Measurements from ENCODE around the gene TRAK1.

Gene TRAK1

DNA sequence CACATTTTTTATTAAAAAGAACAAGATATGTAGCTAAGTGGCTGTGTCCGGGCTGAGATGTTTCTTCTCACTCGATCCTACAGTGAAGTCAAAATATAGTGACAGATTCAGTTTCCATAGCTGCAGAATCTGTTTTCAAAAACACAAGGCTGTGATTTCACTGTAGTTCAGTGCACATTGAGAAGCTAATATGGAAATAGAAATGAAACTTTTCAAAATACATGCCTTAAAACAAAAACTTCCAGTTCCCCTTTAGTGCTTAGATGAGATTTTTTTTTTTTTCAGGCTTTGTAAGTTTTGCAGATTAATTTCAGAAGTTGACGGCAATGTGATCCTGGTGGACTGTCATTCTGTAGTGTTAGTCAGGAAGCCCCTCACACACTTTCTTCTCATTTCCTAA, 23.8 kb upstream of the TRAK1 start:
- no peak for DNase-seq

DNA sequence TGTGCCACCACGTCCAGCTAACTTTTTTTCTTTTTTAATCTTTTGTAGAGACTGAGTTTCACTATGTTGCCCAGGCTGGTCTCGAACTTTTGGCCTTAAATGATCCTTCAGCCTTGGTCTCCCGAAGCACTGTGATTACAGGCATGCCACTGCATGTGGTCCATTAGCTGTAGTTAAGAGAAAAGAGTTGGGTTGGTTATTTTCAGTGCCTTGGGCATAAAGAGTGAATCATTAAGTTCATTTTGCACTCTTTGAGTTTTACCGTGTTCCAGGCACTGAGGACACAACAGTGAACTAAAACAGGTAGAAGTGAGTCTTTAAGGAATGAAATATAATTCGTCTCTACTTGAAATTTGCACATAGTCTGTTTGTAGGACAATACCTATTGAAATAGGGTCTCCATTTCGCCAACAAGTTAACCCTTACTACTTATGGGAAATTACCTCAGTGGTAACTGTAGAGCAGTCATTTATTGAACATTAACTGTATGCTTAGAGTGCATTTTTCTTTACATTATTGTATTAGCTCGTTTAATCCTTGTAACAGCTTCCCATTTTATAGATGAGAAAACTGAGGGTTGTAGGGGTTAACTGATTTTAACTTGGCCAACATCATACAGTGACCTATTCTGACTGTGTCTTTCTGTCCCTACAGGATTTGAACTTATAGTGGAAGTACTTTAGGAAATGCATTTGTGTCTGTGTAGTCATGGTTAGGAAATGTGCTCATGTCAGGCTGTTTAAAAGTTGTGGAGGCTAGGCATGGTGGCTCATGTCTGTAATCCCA, 22.7 kb upstream of the TRAK1 start:
- DNase-seq, result no peak

DNA sequence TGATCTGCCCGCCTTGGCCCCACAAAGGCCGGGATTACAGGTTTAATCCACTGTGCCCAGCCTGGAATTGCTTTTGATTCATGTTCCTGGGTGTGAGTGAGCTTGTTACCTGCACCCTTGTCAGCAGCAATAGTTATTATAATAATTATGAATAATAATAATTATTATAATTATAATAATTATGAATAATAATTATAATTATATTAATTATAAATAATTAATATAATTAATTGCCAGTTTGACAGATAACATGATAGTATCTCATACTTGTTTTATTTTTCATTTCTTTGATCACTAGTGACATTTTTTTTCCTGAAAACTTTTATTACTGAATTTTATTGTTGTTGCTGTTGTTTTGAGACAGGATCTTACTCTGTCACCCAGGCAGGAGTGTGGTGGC, 21.1 kb upstream of the TRAK1 start:
- no peak for DNase-seq

DNA sequence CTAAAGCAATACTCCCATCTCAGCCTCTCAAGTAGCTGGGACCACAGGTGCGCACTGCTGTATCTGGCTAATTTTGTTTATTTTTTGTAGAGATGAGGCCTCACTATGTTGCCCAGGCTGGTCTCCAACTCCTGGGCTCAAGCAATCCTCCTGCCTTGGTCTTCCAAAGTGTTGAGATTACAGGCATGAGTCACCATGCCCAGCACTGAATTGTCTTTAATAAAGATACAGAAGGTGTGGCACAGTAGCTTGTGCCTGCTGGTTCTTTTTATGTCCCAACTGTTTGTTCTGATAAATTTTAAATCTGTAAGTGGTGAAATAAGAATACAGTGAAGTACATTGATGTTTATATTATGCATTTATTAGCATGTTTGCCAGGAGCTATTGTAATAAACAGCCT, 20.6 kb upstream of the TRAK1 start:
- no peak for DNase-seq

DNA sequence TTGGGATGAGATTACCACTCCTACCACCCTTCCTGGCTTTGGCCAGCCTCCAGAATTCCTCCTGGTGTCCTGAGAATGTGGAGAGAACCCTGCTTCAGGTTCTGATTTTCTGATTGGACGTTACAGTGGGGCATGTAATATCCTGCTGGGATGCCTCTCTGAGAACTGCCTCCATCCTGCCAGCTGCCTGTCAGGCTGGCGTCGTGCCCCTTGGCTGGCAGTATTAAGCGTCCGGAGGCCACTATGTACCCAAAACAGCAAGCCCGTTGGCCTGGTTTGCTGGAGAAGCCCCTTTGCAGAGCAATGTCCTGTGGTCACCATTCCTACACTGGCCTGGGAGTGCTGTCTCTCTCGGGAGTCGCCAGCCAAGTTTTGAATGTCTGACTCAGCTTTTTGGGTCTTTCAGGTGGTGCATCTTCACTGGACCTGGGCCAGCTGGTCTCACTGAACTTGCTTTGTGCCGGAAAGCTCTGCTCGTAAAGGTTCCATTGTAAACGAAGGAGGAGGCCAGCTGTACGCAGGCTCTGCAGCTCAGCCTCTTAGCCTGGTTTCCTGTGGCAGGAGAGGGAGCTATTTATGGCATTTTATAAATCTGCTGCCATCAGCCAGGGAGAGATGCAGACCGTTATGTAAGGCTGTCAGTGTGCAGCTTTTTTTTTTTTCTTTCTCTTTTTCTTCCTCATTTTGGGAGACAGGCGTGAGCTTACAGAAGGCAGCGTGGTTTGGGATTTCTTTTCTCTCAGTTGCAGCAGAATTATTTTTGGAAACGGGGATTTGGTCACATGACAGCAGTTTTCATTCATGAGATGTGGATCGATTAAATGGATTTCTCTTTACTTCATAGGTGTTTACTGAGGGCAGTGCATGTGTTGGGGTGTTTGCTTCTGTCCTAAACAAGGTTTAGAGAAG, 19.0 kb upstream of the TRAK1 start:
- DNase-seq, result peak; percentile 85

DNA sequence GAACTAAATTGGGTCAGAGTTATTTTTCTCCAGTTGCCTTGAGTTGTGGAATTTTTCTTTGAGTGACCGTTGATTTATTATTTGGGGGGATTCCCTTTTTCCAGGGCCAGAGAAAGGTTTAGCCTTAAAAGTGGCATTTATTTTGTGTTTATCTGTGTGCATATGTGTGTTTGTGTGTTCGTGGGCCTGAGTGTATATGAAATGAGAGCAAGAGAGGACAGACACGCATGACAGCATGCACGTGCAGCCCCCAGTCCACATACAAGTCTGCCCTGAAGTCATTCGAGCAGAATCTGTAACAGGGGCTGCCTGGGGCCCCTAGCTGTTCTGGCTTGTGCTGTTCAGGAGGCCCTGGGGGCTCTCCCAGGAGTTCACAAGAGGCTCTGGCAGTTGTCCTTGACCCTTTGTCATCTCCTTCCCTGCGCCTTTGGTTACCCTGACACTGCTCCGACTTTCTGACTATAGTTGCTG, 18.3 kb upstream of the TRAK1 start:
- no peak for DNase-seq

DNA sequence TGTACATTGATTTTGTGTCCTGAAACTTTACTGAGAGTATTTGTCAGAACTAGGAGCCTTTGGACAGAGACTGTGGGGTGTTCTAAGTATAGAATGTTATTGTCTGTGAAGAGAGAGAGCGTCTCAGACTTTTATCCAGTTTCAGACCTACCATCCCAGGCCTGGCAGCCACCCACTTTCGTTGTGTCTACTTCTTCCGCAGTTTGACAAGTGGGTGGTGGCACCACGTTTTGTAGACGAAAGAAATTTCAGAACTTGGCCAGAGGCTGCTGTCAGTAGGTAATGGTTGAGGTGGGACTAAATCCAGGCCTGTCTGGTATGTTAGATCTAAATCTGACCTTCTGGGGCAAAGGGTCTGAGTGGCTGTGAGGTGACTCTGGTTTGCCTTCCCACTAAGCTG, 13.4 kb upstream of the TRAK1 start:
- no peak for DNase-seq

DNA sequence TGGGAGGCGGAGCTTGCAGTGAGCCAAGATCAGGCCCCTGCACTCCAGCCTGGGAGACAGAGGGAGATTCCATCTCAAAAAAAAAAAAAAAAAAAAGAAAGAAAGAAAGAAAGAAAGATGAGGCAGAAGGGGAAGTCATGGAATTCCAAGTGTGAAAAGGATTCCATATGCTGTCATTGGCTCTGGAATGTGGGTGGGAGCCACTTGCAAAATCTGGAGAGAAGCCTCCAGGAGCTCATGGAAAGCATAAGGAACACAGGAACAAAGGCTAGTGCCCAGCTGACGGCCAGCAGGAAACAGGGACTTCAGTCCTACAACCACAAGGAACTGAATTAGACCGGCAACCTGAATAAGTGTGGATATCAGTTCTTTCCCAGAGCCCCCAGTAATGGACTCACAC, 12.5 kb upstream of the TRAK1 start:
- DNase-seq, result no peak

DNA sequence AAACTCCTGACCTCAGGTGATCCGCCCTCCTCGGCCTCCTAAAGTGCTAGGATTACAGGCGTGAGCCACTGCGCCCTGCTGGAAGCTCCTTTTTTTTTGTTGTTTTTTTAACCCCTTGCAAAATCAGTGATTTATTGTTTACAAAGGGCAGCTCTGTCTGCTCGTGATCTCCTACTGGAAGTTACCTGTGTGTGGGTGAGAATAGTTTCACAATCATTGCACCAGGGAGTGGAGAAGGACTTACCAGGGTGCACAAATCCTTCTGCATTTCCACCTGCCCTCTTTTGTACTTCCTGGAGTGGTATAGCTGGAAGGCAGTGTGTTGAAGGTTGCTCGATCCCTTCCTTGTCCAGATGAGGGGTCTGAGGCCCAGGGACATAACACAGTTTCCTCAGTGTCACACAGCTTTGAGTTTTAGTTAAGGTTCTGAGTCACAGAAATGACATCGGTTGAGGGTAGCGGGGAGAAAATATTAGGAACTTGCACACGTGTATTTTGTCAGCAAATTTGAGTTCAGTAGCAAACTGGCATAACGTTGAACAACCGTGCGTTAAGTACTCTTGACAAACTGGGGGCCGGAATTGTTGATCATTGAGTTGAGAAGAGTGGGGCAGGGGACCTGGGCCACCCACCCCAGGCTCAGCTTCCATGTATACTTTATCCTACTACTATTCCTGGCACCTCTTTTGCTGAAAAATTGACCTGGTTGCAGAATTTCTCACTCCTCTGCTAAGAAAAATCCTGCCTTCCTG, 11.3 kb upstream of the TRAK1 start:
- DNase-seq, result no peak

DNA sequence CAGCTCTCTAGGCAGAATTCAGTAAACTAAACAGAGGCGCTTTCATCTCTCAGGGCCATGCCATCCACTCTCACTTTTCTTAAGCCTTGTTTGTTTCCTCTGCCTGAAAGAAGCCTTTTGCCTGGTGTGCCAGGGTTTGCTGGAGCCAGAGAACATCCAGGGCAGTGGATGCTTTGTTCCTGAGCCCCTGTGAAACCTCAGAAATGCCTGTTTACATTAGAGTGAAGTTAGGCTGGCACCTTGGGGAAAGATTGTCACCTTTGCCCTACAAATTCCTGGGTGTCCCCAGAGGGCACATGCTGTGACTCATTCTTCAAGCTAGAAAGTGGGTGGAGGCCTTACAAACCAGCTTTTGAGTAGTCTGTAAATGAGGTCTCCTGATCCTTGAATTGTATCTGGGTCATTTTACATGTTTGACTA, 10.7 kb upstream of the TRAK1 start:
- DNase-seq, result peak; percentile 78

DNA sequence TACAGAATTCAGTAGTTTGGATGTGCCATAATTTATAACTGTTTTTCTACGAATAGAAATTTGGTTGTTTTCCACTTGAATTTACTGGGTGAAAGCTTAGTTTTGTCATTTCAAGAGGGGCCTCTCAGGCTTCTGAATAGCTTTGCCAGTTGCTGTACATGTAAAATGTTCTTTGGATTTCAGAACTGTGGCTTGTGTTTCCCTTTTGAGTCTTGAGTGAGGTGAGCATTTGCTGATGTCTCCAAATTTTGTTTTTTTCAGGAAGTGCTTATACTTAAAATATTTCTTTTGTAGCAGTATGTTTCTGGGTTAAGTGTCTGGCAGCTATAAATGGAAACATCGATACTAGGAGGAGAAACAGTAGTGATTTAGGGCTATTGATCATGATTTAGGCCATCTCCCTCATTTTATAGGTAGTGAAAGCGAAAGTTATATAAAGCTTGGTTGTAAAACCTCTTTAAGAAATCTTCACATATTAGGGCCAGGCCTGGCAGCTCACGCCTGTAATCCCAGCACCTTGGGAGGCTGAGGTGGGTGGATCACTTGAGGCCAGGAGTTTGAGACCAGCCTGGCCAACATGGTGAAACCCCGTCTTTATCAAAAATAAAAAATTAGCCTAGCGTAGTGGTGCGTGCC, 9.2 kb upstream of the TRAK1 start:
- no peak for DNase-seq

DNA sequence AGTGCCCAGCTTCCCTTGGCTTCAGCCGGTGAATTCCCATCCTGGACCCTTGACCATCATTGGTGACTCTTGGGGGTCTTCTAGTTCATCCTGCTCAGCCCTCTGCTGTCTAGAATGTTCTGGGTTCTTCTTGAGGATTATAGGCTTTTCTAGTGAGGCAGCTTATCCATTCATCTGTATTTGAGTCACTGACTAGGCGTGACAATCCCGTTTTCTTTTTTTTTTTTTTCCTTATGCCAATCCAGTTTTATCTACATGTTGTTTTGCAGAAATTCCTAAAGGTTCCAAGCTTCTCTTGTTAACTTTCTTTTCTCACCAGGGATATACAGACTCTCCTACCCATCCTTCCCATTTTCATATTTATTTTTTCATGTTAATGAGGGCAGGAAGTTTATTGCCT, 6.6 kb upstream of the TRAK1 start:
- no peak for DNase-seq

DNA sequence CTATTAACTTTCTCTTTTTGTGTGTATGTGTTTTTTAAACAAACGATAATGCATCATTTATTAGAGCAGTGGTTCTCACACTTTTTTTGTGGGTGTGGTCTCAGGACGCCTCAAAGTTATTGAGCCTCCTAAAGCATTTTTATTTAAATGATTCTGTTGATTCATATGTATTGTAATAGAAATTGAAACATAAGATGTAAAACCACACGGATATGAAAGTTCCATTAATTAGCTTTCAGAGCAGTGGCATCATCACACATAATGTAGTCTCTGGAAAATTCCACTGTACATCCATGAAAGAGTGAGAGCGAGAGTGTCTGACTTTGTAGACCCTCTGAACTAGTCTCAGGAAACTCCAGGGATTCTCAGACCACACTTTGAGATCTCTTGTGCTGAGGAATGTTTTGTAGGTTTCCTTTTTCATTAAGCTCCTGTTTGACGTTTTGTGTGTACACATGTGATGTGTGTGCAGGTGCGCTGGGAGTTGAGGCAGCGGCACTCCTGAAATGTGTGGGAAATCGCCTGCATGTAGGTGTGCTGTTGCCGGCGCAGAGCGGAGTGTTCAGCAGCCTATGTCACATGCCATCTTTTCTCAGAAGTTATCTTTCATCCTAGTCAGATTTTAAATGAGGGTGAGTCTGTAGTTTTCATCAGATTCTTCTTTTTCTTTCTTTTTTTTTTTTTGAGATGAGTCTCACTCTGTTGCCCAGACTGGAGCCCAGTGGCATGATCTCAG, 5.3 kb upstream of the TRAK1 start:
- DNase-seq, result no peak

DNA sequence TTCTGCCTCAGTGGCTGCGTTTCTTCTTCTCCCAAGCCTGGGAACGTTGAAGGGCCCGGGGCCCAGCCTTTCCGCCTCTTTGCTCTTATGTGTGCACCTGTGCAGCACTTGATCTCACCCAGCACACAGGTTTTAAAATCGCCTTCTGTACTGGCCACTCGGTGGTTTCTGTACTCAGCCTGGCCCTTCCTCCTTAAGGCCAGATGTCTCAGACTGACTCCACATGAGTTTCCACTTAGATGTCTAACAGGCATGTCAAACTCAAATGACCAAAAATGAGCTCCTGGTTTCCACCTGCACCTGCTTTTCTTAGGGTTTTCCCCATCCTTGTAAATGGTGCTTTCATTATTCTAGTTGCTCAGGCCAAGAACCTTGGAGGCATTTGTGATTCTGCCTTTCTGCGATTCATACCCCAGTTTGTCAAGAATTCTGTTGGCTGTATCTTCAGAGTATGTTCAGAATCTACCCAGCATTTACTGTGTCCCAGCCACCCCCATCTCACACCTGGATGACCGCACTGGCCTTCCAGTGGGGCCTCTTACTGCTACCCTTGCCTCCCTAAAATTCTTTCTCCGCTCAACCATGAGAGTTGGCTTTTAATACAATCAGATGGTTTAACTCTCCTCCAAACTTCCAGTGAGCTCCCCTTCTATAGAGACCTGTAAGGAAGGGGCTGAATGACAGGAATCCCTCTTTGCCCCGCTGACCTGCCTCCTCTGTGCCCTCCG, 2.2 kb upstream of the TRAK1 start:
- DNase-seq, result no peak

DNA sequence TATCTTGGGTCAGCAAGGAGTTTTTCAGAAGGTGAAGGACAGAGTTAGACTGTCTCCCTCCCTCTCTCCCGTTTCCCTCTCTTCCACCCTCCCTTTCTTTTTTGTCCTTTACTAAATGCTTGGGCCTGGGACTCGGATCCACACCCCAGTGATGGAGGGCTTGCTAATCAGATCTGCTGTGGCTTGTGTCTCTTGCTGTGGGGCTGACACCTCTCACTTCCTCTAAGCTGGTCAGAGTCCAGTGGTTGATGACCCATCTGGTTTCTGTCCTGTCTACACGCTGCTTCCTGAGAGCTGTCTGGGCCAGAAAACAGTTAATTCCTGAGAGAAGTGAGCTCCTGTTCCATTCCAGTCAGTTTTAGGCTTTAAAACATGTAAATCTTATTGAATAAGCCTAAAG, 849 bp downstream of the TRAK1 start:
- DNase-seq, result no peak

DNA sequence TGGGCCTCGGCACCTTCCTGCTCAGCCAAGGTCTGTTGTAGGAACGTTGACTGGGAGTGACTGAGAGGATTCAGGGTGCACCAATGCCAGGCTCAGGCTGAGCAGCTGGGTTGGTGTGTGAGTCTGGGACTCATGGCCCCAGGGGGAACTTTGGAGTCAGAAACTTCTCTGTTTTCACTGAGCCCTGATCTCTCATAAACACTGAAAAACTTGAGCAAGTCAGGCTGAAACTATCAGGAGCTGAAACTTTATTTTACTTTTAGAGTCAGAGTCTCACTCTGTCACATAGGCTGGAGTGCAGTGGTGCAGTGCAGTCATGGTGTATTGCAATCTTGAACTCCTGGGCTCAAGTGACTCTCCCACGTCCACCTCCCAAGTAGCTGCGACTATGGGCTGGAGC, 3.0 kb downstream of the TRAK1 start:
- no peak for DNase-seq

DNA sequence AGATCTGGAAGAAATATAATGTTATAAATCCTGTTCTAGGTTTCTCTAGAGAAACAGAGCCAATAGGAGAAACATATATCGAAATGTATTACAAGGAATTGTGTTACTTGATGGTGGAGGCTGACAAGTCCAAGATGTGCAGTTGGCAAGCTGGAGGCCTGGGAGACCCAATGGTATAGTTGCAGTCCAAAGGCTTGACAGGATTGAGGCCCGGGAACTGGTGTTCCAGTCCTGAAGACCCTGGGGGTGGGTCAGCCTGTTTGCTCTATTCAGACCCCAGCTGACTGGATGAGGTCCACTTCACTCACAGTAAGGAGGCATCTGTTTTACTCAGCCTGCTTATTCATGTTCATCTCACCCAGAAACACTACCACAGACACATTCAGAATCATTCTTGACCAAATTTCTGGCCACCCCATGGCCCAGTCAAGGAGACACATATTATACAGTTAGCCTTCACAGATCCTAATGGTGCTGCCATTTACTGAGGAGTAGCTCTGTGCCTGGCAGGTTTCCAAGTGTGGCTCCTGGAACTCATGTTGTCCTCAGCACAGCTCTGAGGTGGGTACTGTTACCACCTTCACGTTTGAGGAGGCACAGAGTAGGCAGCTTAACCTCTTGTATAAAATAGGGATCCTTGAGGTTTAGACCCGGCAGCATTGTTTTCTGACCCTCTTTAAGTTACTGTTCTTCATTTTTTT, 3.7 kb downstream of the TRAK1 start:
- no peak for DNase-seq

DNA sequence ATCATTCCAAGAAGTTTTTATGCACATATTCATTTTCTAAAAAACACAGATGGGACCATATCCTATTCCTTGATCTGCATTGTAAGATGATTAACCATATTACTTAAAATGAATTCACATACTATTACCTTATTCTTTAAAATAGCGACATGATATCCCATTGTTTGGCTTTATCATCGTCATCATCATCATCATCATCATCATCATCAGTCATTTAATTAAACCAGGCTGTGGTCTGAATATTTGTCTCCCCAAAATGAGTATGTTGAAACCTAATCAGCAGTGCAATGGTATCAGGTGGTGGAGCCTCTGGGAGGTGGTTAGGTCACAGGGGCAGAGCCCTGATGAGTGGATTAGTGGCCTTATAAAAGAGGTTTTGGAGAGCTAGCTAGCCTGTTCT, 4.4 kb downstream of the TRAK1 start:
- no peak for DNase-seq

DNA sequence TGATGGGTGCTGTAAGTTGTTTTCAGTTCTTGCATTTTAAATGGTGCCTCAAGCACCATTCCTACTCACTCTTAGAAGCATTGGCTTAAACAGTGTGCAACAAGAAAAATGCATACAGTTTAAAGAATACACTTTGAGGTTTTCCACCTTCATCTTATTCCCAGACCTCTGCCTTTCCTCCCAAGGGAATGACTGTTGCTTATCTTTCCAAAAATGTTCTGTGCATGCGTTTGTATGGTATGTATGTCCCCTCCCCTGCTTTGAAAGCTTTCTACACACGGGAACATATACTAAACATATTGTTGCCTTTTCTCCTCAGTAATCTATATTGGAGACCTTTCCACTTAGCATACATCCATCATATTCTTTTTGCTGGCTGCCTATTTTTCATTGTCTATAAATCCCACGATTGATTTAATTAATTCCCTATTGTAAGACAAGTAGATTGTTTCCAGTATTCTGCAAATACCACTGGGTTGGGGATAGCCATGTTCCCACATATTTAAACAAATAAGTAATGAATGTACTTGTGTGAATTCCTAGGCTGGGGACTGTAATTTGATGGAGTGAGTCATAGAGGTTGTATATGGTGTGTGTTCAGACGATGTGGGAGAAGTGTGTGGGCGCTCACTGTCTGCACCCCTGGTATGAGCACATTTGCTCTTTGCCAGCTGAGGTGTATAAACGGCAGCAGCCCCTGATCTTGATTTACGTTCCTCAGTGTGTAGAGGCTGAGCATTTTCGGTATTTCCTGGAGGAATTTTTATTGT, 5.8 kb downstream of the TRAK1 start:
- no peak for DNase-seq

DNA sequence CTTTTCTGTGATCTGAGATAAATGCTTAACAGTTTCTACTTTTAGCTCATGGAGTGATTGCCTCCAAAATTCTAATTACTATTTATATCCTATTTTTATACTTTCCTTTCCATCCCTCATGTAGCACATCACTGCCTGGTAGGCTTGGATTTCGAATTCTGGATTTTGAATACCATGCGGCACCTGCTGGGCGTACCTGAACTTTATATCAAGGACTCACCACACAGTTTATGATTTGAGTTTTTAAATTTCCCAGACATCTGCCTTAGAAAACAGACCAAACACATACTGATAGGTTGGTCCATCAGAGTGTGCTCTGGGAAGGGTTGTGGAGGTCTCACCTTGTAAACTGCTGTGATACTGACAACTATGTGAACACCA, 6.4 kb downstream of the TRAK1 start:
- DNase-seq, result no peak

Measured in midbrain (tissue), 1 donor.